ENCODE results near the gene SGSM1.

GRCh38 chr22:24930678-24931077 is 124.7 kb downstream of the SGSM1 start:
- TF ChIP-seq CTCF (IDR thresholded peaks at IDR 0.05), result no peak
- no peak for TF ChIP-seq POLR2A (IDR thresholded peaks at IDR 0.05)
